OCI-M2 (cell line): ENCODE data around the gene LIN9.
"Not testable (repeated sequence)": the region's sequence is repeated elsewhere in the genome, so short reads cannot be mapped to it uniquely, and the experiment has no call there.

Experiments used
- DNase-seq: peaks from one replicate; lab custom pipeline; 2025; ENCODE audit not compliant: unreplicated experiment; lab: John Stamatoyannopoulos, UW

Gene LIN9

DNA sequence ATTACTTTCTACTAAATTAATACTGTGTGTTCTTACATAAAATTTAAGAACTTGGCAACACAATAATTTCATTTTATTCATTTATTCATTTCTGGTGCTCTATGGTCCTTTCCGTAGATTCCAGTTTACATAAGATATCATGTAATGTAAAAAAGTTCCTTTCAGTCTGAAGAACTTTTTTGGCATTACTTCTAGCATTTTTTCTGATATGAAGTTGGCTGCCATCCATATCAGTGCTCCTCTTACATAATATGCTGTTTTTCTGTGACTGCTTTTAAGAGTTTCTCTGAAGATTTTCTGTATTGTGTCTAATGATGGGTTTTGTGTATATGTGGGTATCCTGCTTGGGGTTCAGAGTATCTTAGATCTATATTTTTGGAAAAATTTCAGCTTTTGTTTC is 34.8 kb downstream of the LIN9 start:
- no peak for DNase-seq

DNA sequence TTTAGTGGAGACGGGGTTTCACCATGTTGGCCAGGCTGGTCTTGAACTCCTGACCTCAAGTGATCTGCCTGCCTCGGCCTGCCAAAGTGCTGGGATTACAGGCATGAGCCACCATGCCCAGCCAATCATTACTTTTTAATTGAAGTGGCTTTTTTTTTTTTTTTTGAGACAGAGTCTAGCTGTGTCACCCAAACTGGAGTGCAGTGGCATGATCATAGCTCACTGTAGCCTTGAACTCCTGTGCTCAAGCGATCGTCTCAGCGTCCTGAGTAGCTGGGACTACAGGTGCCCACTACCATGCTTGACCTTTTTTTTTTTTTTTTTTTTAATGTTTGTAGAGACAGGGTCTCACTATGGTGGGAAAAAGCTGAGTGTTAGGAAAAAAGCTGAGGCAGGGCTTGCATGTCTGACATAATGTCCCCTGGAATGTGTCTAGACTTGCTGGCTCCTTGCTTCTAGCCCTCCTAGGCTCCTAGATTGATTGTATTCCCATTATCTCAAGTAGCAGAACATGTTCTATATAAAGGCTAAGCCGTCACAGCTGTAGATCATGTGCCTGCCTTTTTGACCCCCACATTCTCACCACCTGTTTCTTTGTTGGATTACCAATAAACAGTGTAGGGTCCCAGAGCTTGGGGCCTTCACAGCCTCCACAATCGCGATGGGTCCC is 36.6 kb downstream of the LIN9 start:
- DNase-seq = not testable (repeated sequence)

DNA sequence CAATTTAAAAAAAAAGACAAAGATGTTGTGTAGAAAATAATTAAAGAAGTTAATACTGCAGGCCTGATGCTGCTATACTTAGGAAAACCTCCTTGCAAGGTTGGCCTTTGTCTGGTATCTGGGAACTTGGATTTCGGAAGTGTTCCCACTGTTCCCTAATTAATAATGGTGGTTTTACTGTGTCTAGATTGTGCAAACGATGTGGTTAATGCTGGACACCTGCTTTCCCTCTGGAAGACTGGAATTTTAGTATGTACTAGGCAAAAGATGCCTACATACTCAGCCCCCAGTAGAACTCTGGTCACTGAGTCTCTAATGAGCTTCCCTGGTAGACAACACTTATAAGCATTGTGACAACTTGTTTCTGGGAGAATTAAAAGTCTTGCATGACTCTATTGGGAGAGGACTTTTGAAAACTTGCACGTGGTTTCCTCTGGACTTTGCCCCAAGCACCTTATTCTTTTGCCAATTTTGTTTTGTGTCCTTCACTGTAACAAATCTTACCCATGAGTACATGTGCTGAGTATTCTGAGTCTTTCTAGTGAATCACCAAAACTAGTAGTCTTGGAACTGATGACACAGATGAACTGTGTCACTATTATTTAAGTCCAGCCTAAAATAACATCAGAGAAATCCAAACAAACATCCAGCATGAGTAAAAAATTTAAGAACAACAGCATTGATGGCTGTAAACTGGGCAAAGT is 40.4 kb downstream of the LIN9 start:
- DNase-seq = no peak

DNA sequence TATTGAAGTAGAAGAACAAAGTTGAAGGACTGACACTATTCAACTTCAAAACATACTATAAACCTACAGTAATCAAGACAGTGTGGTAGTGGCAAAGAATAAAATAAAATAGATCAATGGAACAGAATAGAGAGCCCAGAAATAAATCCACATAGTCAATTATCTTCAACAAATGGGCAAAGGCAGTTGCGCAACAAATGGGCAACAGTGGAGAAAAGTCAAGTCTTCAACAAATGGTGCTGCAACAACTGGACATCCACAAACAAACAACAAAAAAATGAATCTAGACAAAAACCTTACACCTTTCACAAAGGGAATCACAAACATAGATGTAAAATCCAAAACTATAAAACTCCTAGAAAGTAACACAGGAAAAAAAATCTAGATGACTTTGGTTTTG is 47.1 kb downstream of the LIN9 start:
- no peak for DNase-seq

DNA sequence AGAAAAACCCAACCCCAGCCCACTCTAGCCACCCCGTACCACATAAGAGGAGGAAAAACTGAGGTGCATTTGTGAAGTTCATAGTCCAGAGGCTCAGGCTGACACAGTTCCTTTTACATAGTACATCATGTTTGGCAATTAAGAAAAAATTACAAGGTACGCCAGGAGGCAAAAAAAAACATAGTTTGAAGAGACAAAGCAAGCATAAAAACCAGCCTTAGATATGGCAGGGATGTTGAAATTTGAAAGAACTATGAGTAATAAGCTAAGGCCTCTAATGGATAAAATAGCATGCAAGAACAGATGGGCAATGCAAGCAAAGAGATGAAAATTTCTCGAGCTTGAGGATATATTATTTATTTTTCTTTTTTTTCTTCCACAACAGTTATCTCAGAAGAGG is 53.6 kb downstream of the LIN9 start:
- DNase-seq = no peak

DNA sequence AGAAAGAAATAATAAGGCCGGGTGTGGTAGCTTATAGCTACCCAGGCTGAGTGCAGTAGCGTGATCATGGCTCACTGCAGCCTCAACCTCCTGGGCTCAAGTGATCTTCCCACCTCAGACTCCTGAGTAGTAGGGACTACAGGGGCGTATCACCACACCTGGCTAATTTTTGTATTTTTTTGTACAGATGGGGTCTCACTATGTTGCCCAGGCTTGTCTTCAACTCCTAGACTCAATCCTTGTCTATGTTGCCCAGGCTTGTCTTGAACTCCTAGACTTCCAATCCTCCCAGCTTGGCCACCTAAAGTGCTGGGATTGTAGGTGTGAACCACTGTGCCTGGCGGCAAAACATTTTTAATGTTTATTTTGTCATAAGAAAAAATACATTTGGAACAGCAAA is 55.0 kb downstream of the LIN9 start:
- no peak for DNase-seq

DNA sequence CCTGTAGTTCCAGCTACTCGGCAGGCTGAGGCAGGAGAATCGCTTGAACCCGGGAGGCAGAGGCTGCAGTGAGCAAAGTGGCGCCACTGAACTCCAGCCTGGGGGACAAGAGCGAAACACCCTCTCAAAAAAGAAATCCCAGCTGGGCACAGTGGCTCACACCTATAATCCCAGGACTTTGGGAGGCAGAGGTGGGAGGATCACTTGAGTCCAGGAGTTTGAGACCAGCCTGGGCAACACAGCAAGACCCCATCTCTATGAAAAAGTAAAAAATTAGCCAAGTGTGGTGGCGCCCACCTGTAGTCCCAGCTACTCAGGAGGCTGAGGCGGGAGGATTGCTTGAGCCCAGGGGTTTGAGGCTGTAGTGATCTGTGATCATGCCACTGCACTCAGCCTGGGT is 56.1 kb downstream of the LIN9 start:
- not testable (repeated sequence) for DNase-seq

DNA sequence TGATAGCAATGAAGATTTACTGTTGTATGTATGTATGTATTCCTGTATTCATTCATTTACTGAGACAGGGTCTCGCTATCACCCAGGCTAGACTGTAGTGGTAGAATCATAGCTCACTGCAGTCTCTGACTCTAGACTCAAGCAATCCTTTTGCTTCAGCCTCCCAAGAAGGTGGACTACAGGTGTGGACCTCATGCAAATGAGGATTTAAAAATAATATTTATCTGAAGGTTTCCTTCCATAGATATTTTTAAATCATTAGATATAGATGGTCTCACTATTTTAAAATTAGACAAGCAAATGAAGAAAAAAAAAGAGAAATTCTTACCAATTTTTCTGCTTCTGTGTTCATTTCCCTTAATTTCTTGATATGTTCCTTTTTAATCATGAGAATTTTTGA is 58.5 kb downstream of the LIN9 start:
- no peak for DNase-seq

DNA sequence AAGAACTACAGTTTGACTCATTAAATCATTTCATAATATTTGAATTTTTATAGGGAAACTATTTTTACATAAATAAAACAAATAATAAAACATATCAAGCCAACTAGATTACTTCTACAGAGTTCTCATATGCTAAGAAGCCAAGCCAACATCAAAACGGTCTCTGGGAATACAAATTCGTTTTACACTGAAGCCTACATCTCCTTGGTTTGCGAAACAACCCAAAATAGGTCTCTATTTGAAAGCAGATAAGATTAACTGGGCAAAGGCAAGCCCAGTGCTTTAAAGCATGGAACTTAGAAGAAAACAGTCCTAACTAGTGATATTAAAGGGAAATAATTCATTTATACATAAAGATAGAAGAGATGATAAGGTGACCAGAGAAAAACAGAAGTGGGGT is 60.2 kb downstream of the LIN9 start:
- no peak for DNase-seq

DNA sequence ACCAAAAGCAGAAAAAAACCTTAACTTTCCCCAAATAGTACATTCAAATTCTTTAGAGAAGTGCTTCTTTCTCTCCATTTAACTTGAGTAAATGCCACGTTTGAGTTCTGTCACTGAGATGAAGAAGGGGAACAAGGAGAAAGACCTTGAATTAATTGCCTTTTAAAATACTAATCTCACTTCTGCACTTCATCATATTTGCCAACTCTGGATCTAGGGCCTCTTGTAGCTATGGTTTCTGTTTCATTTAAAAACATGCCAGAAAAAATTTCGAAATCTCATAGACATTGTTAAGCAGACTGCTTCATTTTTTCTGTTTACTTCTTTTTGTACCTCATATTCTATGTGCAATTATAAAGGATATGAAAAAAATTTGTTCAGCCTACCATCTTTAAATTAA is 60.9 kb downstream of the LIN9 start:
- no peak for DNase-seq

DNA sequence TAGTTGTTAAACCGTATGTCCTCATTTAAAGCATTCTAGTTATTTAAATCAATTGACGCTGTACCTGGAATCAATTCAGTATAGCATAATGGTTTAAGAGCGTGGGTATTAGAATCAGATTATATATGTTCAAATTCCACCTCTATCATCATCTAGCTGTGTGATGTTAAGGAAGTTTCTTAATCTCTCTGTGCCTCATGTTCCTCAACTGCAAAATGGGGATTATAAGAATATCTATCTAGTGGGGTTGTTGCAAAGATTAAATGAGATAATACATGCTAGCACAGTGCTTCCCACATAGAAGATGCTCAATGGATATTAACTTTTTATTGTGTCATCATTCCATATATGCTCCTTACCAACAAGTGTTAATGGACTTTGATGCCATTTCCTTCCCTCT is 69.5 kb downstream of the LIN9 start:
- DNase-seq = no peak

DNA sequence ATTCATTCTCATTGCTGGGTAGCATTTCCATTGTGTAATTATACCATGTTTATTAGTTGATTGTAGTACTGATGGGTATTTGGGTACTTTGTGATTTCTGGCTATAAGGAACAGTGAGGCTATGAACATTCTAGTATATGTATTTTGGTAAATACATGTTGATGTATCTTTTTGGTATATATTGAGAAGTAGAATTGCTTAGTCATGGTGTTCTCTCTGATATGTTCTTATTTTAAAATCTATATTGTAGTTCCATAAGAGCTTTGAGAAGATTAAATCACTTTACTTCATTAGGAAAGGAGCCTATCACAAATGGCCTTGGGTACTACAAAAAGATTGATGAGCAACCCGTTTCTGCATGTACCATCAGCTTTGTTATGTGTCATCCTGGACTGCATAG is 72.1 kb downstream of the LIN9 start:
- DNase-seq = no peak

DNA sequence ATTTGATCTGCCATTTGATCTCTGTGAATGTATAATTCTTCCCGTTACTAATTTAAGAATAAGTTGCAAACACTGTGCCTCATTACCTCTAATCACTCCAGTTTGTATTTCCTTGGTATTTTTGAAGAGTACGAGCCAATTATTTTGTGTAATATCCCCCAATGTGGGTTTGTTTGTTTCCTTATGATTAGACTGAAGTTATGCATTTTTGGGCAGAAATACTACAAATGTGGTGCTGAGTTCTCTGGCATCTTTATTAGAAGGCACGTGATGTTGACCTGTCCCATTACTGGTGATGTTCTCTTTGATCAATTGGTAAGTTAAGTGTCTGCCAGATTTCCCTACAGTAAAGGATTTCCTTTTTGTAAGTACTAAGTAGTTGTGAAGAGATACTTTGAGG is 75.2 kb downstream of the LIN9 start:
- DNase-seq = no peak

DNA sequence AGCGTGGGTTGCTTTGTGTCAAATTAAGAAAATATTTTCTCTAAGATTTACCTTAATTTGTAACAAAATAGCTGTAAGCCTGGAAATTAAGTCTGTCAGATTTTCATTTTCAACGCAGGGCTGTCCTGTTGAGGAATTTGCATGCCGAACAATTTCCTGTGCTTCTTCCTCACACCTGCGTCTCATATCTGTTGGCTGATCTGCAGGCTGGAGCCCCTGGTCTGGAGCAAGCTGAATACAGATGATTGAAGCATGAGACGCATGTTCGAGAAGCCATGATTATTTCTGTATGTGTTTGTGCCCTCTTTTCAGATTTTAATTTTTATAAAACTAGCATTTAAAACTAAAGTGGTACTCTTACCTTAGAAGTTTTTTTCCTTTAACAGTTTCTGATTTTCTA is 75.7 kb downstream of the LIN9 start:
- no peak for DNase-seq

DNA sequence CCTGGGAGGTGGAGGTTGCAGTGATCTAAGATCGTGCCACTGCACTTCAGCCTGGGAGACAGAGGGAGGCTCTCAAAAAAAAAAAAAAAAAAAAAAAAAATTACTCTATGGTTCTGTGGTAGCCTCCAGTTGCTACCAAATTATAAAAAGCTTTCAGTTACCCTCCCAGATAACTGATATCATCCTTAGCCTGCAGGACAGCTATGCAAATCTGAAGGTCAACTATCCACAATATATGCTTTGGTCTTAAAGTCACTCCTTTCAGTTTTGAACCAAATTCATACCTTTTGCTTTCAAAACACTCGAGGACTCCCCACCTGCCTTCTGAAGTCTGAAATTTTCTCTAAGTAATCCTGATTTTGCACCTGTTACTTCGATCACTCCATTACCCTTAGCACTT is 82.4 kb downstream of the LIN9 start:
- no peak for DNase-seq

DNA sequence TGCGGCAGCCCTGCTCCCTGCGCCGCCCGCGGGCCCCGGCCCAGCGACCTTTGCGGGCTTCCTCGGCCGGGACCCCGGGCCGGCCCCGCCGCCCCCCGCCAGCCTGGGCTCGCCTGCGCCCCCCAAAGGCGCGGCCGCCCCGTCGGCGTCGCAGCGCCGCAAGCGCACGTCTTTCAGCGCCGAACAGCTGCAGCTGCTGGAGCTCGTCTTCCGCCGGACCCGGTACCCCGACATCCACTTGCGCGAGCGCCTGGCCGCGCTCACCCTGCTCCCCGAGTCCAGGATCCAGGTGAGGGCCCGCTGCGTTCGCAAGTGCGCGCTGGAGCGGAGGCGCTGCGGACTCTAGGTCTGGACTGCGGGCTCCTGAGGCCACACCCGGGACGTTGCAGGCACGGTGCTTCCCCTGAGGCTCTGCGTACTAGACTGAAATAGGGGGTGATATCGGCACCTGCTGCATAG is 85.1 kb downstream of the LIN9 start:
- DNase-seq = no peak

DNA sequence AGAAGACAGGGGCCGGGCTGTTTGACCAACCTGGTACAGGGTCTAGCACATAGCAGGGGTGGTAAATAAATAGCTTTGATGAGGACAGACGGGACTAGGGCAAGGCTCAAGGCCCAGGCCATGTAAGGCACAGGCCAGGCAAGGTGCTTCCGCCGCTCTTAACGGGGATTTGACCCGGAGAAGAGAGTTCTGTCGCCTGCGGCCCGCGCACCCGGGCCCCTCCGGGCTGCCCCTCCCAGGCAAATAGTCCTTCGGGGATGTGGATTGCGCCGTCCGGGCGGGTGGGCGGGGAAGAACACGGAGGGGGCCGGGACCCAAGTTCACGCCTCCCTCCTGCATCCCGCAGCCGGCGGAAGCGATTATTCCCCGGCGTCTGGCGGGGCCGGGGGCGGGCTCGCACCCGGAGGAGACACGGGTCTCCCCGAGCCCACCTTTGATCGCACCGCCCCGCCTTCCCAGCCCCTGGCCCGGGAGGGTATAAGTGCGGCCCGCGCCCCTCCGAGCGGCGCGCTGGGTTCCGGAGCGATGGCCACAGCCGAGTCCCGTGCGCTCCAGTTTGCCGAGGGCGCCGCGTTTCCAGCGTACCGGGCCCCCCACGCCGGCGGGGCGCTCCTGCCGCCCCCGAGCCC is 85.7 kb downstream of the LIN9 start, which contains the start of gene MIXL1:
TSS of gene MIXL1 (plus strand) at position 508 of the 629 bp plus-strand sequence. CDS start at position 526, 18 bp downstream.
- no peak for DNase-seq

DNA sequence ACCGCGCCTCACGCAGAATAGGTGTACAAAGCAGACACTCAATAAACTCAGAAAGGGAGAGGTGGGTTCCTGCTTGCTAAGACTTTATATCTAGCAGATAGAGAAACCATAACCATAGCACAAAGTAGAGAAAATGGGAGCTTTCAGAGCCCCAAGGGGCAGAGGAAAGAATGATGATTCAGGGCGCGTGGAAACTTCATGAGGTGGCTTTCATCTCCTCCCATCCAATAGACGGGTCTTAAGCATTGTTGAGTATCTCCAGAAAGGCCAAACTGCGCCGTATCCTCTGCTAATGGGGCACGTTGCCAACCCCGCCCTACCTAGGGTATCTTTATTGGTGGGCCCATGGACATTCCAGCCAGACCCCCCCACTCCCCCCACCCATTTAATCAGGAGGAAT is 86.3 kb downstream of the LIN9 start:
- DNase-seq = no peak

DNA sequence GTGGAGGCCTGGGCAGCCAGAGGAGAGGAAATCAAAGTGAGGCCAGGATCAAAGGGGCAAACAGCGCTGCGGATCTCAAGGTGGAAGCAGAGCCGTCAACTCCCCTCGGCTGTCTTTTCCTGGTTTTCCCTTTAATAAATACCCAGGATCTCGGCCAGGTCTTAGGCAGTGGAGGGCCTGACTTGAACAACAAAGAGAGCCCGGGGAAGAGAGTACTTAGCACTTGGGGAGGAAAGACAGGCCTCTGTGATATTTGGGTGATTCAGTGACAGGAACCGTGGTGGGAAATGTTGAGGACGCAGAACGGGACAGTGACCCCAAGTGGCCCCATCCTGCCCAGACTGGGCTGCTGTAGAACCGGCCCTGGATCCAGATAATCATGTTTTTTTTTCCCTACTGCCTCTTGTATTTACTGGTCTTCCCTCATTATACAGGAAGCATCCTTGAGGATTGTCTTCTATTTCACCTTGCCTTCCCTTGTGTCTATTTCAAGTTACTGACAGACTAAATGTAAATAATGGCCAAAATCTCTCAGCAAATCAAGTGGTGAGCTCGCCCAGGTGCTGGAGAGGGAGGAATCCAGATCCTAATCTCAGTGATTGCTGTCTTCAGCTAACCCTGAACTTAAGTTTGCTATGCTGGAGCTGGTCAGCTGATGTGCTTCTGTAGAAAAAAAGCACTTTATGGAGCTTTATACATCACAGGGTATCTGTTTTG is 88.3 kb downstream of the LIN9 start:
- no peak for DNase-seq

DNA sequence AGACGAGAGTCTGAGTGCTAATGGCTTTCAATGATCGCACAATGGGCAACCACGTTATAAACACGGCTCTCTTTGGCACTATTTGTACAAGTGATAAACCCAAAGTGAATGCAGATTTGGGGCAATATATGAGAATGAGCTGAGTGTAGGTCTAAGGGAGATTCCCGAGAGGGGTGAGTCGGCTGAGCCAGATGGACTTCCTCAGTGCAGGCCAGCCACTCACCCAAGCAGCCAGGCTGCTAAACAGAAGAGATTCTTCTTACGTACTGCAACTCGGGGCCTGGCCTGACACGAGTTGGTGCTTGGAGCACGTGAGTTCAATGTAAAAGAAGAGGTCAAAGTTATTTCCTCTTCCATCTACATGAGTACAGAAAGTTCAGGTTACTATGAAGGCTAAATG is 91.7 kb downstream of the LIN9 start:
- DNase-seq = no peak

DNA sequence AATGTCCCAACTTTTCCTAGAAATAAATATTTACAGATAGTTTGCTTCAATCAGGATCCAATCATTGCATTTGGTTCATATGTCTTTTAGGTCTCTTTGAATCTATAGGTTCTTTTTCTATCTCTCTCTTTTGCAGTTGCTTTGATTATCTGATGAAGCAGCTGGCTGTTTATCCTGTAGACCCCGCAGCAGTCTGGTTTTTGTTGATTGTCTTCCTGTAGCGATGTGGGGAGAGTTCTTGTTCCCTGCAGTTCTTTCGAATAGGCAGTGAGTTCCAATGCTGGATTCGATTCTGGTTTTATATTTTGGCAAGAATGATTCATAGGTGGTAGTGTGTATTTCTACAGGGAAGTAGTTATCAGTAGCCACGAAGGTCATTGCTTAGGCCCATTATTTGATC is 92.9 kb downstream of the LIN9 start:
- DNase-seq = no peak

DNA sequence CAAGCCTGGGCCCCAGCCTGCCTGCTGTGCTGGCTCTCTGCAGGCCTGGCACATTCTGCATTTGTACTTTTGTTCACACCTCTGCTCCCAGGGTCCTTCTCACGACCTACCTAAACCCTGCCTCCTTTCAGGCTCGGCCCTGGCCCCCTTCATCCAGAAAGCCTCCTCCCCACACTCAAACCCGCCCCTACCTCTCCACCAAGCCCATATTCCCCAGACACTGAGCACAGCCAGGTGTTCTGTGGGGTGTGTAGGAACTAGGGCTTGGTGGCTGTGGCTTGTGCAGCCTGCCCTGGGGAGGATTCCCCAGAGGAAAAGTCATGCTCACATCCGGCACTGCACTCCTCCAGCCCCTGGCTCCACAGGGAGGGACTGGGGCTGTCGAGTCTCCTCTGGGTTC is 93.7 kb downstream of the LIN9 start:
- no peak for DNase-seq
